CD4-positive, alpha-beta T cell (primary cell): ENCODE data around the gene MROH9. TPM values are rescaled to one million over a fixed set of nuclear protein-coding genes. Genes with fewer than 3 reads are reported as not detected.

Source experiments
- ATAC-seq: fragments of 200-7000 bp; cut with Tn5 transposase; one replicate; pipeline ENCODE4 v1.10.0; 2022; ENCODE audit warnings: mild to moderate bottlenecking; ENCODE audit not compliant: poor library complexity
- CTCF ChIA-PET: fragments of 350-600 bp; sonication (Branson Sonifier 250); formaldehyde crosslinking; loops from one replicate; lab custom pipeline; 2021; ENCODE audit warnings: antibody characterized with exemption, inconsistent platforms; lab: Charles Lee
- POLR2A ChIA-PET: fragments of 350-600 bp; sonication (Branson Sonifier 250); formaldehyde crosslinking; loops from one replicate; lab custom pipeline; 2021; ENCODE audit warnings: antibody characterized with exemption, inconsistent platforms; lab: Charles Lee
- DNase-seq, 14 experiments: peaks; one replicate each; pipeline ENCODE4 v3.0.0-alpha.2; 2013 to 2020; ENCODE audit warnings: mixed read lengths in 2 of 14
- H3K27ac ChIP-seq, 2 donors: one replicate each; pipeline versions ENCODE4 v1.5.1 to v1.7.0; 2013; ENCODE audit warnings: low read length in 2 of 2, low read depth in 1 of 2, mild to moderate bottlenecking in 1 of 2
- H3K27me3 ChIP-seq, 2 experiments: 1 replicate in 1 of 2; 2 replicates in 1 of 2; pipeline versions ENCODE4 v1.6.1 to v1.7.0; 2013; ENCODE audit warnings: low read length in 2 of 2, control low read depth in 1 of 2, mild to moderate bottlenecking in 1 of 2, moderate library complexity in 1 of 2; ENCODE audit not compliant: insufficient read depth in 2 of 2, control insufficient read depth in 1 of 2
- H3K36me3 ChIP-seq: one replicate; pipeline ENCODE4 v1.6.1; 2013; ENCODE audit warnings: low read length, control low read depth; ENCODE audit not compliant: insufficient read depth
- H3K4me1 ChIP-seq: one replicate; pipeline ENCODE4 v1.6.1; 2013; ENCODE audit warnings: low read length, control low read depth; ENCODE audit not compliant: insufficient read depth
- H3K4me3 ChIP-seq: one replicate; pipeline ENCODE4 v1.5.1; 2013; ENCODE audit warnings: mild to moderate bottlenecking, low read length, moderate library complexity
- H3K9me3 ChIP-seq, 2 experiments: 1 replicate in 1 of 2; 2 replicates in 1 of 2; pipeline versions ENCODE4 v1.6.1 to v1.7.0; 2013; ENCODE audit warnings: low read length in 2 of 2, mild to moderate bottlenecking in 2 of 2, control low read depth in 1 of 2, moderate library complexity in 1 of 2; ENCODE audit not compliant: control insufficient read depth in 1 of 2, insufficient read depth in 1 of 2
- H3K27ac Mint-ChIP-seq: one replicate; pipeline ENCODE4 v1.8.0; 2020; ENCODE audit warnings: mixed read lengths
- H3K27me3 Mint-ChIP-seq: one replicate; pipeline ENCODE4 v1.8.0; 2021; ENCODE audit warnings: mixed read lengths
- H3K36me3 Mint-ChIP-seq: one replicate; pipeline ENCODE4 v1.8.0; 2021; ENCODE audit warnings: low read depth, mixed read lengths
- H3K4me1 Mint-ChIP-seq: one replicate; pipeline ENCODE4 v1.8.0; 2021; ENCODE audit warnings: low read depth, mixed read lengths
- H3K4me3 Mint-ChIP-seq: one replicate; pipeline ENCODE4 v1.8.0; 2020; ENCODE audit warnings: mild to moderate bottlenecking, mixed read lengths
- H3K9me3 Mint-ChIP-seq: one replicate; pipeline ENCODE4 v1.8.0; 2020; ENCODE audit warnings: mixed read lengths
- CTCF ChIP-seq: fragments of 200-600 bp; IDR thresholded peaks from one replicate; pipeline ENCODE4 v1.8.0; 2022; ENCODE audit warnings: antibody characterized with exemption, mild to moderate bottlenecking
- intact Hi-C, 2 experiments: fragments of 100-400 bp; cut with DNase I in 1 of 2; cut with micrococcal nuclease in 1 of 2; formaldehyde crosslinking; loops; one replicate each; pipeline versions ENCODE4 v1.15.1 to v1.9.0; 2023 to 2025; cut with DNase I, micrococcal nuclease
- polyA plus RNA-seq, 2 donors: library from polyadenylated mRNA; unstranded; fragments of 120-200 nt; gene quantifications; one replicate each; pipeline ENCODE4 v1.2.1, GENCODE V29; 2013
- total RNA-seq, 174 experiments: library from RNA in 2 of 174; stranded (reverse) in 2 of 174; gene quantifications; one replicate each; pipeline ENCODE4 v1.2.3 and lab custom pipeline; 2021 to 2026

Gene MROH9
- not detected for total RNA-seq
- polyA plus RNA-seq (2013, experiment 1 of 2) = not detected
- polyA plus RNA-seq (2013, experiment 2 of 2) = not detected
- total RNA-seq (lab: John Stamatoyannopoulos, UW) = 0 to 0.16 (median 0) reads per million in 172 experiments

GRCh38 chr1:170935231-170935630 lies at the start of gene MROH9:
Gene MROH9, plus strand, starts transcription at chr1:170935534. Its CDS starts 10,023 bp downstream, at chr1:170945557.
- POLR2A ChIA-PET = no interaction called here
- TF ChIP-seq CTCF = no peak
- H3K4me1 Mint-ChIP-seq = no peaks in the 10 kb centered on the region

GRCh38 chr1:170885551-170885950 lies 49.8 kb upstream of the MROH9 start:
- Histone ChIP-seq H3K27ac (no peak overlapping the region), H3K4me1 (no peaks in the 10 kb centered on the region), H3K27me3 (no peaks in the 10 kb centered on the region), H3K9me3 (no peaks in the 10 kb centered on the region), H3K4me3 (no peak overlapping the region), H3K36me3 (no peaks in the 10 kb centered on the region)
- H3K27ac Mint-ChIP-seq = no peak overlapping the region
- no peaks in the 10 kb centered on the region for H3K4me1 Mint-ChIP-seq
- TF ChIP-seq CTCF = no peak
- no peaks in the 10 kb centered on the region for H3K9me3 Mint-ChIP-seq
- ChIA-PET POLR2A (no interaction called here), CTCF (no interaction called here)
- ATAC-seq = no peak
- intact Hi-C loops = no loop called here
- H3K27me3 Mint-ChIP-seq = peaks cover 13% of the 10 kb centered on the region
- no peak for DNase-seq
- H3K4me3 Mint-ChIP-seq = no peak overlapping the region
- H3K36me3 Mint-ChIP-seq = no peaks in the 10 kb centered on the region

More at GRCh38 chr1:170935231-170935630, at the start of gene MROH9:
- DNase-seq = no peak
- Mint-ChIP-seq H3K9me3 (no peaks in the 10 kb centered on the region), H3K36me3 (no peaks in the 10 kb centered on the region), H3K27ac (no peak within 1 kb of the TSS), H3K4me3 (no peak within 1 kb of the TSS), H3K27me3 (peaks cover 13% of the 10 kb centered on the region)
- H3K4me1 ChIP-seq = no peaks in the 10 kb centered on the region
- no peak for ATAC-seq
- H3K9me3 ChIP-seq = no peaks in the 10 kb centered on the region
- peaks cover 0 to 8% of the 10 kb centered on the region in 2 experiments for H3K27me3 ChIP-seq
- intact Hi-C loops = loop anchor here in 1 of 2 experiments (10.0 kb wide), 1 partner anchor 920 kb away; no protein-coding TSS in a partner anchor
- no peak within 1 kb of the TSS for H3K27ac ChIP-seq
- no peak within 1 kb of the TSS for H3K4me3 ChIP-seq
- H3K36me3 ChIP-seq = no peaks in the 10 kb centered on the region
- CTCF ChIA-PET = no interaction called here

- no peaks in the 10 kb centered on the region for H3K4me1 Mint-ChIP-seq
- TF ChIP-seq CTCF = no peak
- ATAC-seq (no peak), DNase-seq (no peak)
- no peaks in the 10 kb centered on the region for H3K27me3 ChIP-seq
- no peaks in the 10 kb centered on the region for H3K36me3 ChIP-seq
- H3K4me3 Mint-ChIP-seq = no peak overlapping the region
- H3K9me3 ChIP-seq = no peaks in the 10 kb centered on the region
- H3K36me3 Mint-ChIP-seq = no peaks in the 10 kb centered on the region
- ChIA-PET CTCF (no interaction called here), POLR2A (no interaction called here)
- no peak overlapping the region for H3K27ac ChIP-seq
- H3K4me1 ChIP-seq = no peaks in the 10 kb centered on the region
- H3K9me3 Mint-ChIP-seq = no peaks in the 10 kb centered on the region
- intact Hi-C loops = no loop called here
- H3K27ac Mint-ChIP-seq = no peak overlapping the region
- H3K27me3 Mint-ChIP-seq = peaks cover 13% of the 10 kb centered on the region
- no peak overlapping the region for H3K4me3 ChIP-seq
Observed at GRCh38 chr1:170886460-170886859, 48.9 kb upstream of the MROH9 start.
